NT2/D1 (cell line): ENCODE measurements around the gene GUCY1A2.

Source experiments
- DNase-seq: peaks from one replicate; pipeline ENCODE4 v3.0.0-alpha.2; 2011; ENCODE audit warnings: low read depth, low spot score
- H3K27me3 ChIP-seq: 2 replicates; pipeline ENCODE4 v1.6.0; 2011; ENCODE audit warnings: mild to moderate bottlenecking; ENCODE audit not compliant: insufficient read length, insufficient read depth
- H3K36me3 ChIP-seq: 2 replicates; pipeline ENCODE4 v1.6.1; 2011; ENCODE audit warnings: mild to moderate bottlenecking, low read length, mixed read lengths; ENCODE audit not compliant: insufficient read depth, insufficient read length
- H3K4me1 ChIP-seq: 2 replicates; pipeline ENCODE4 v1.5.1; 2011; ENCODE audit not compliant: insufficient read depth, insufficient read length
- H3K4me3 ChIP-seq: 2 replicates; pipeline ENCODE4 v1.5.1; 2011; ENCODE audit warnings: low read depth; ENCODE audit not compliant: insufficient read length
- H3K9ac ChIP-seq: 2 replicates; pipeline ENCODE4 v1.6.0; 2011; ENCODE audit warnings: low read depth; ENCODE audit not compliant: insufficient read length
- H3K9me3 ChIP-seq: 2 replicates; pipeline ENCODE4 v1.5.1; 2011; ENCODE audit warnings: mild to moderate bottlenecking, low read length; ENCODE audit not compliant: insufficient read depth
- SUZ12 ChIP-seq: IDR thresholded peaks from 2 replicates; pipeline ENCODE4 v1.6.1; 2011; ENCODE audit not compliant: insufficient read length, insufficient read depth; ENCODE audit errors: extremely low read depth
- YY1 ChIP-seq: IDR thresholded peaks from 2 replicates; pipeline ENCODE4 v1.6.1; 2011; ENCODE audit not compliant: insufficient read length, insufficient read depth
- ZNF274 ChIP-seq: IDR thresholded peaks from 2 replicates; pipeline ENCODE4 v1.6.1; 2011; ENCODE audit warnings: mild to moderate bottlenecking, low read depth, low read length

GUCY1A2 gene

DNA sequence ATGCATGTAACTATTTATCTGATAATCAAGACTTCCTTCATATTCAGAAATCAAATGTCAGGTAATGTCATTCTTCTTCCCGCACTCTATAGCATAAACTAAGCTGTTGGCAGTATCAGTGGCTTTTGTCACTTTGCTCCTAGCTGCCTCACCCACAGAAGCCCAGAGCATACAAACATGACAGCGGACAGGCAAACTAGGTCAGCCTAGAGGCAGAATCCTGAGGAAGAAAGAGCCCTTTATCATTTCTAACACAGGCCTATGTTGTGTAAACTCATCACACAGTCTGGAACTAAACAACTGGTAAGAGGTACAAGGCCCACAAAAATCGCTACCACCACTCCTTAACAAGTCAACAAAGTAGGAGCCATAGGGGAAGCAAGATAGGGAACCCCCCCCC, 21.0 kb downstream of the GUCY1A2 start:
- H3K36me3 ChIP-seq: no peaks in the 10 kb centered on the region
- H3K9me3 ChIP-seq: no peaks in the 10 kb centered on the region
- no peak overlapping the region for H3K9ac ChIP-seq
- no peaks in the 10 kb centered on the region for H3K27me3 ChIP-seq
- DNase-seq: no peak
- TF ChIP-seq ZNF274: no peak
- no peak for TF ChIP-seq SUZ12
- no peak for TF ChIP-seq YY1
- no peak overlapping the region for H3K4me3 ChIP-seq
- H3K4me1 ChIP-seq: no peaks in the 10 kb centered on the region

DNA sequence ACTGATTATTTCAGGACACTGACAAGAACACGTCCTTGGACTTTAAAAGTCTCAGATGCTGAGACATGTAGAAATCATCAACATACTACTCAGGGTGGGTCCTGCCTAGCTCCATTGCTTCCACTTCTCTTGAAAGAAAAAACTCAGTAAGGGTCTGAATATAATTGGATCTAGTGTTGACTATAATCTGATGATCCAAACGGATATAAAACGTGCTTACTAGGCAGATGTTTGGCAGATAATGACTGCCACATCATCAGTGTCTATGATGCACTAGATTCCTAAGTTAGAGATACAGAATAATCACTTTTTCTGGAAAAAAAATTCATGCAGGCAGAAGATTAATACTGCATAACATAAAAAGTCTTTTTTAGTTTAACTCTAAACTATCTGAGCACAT, 21.6 kb downstream of the GUCY1A2 start:
- TF ChIP-seq ZNF274 (no peak), SUZ12 (no peak), YY1 (no peak)
- no peak overlapping the region for H3K9ac ChIP-seq
- no peaks in the 10 kb centered on the region for H3K4me1 ChIP-seq
- H3K27me3 ChIP-seq: no peaks in the 10 kb centered on the region
- no peak for DNase-seq
- H3K36me3 ChIP-seq: no peaks in the 10 kb centered on the region
- H3K4me3 ChIP-seq: no peak overlapping the region
- H3K9me3 ChIP-seq: no peaks in the 10 kb centered on the region

DNA sequence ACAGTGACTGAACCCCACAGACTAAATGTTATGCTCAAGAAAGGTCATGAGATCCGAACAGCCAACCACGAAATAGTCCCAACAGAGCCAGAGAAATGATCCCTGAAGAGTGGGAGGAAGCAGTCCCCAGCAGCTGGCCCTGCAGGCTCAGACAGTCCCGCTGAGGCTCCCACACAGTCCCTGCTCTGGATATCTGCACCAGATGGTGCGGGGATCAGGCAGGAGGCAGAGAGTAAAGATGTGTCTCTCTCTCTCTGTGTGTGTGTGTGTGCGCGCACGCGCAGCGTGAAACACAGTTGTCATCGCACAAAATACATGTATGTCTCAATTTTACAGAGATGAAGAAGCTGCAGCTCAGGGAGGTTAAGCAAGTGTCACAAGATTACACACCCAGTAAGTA, 27.9 kb downstream of the GUCY1A2 start:
- Histone ChIP-seq H3K36me3 (no peaks in the 10 kb centered on the region), H3K4me3 (no peak overlapping the region), H3K9me3 (no peaks in the 10 kb centered on the region), H3K4me1 (no peaks in the 10 kb centered on the region), H3K27me3 (no peaks in the 10 kb centered on the region), H3K9ac (no peak overlapping the region)
- no peak for DNase-seq
- no peak for TF ChIP-seq YY1
- TF ChIP-seq ZNF274: no peak
- no peak for TF ChIP-seq SUZ12

DNA sequence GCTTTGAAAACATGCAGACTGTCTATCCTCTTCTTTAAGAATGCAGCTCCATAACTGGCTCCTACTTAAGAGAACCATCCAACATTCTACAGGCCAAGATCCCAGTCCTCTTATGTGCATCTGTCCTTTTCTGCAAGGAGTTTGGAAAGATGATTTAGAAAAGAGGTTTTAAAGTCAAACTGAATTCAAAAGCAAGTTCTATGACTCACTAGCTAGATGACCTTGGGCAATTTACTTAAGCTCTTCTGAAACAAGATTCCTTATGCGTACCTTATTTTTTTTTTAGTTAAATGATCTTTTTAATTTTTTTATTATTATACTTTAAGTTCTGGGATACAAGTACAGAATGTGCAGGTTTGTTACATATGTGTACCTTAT, 29.2 kb downstream of the GUCY1A2 start:
- H3K9me3 ChIP-seq: no peaks in the 10 kb centered on the region
- H3K4me1 ChIP-seq: no peaks in the 10 kb centered on the region

DNA sequence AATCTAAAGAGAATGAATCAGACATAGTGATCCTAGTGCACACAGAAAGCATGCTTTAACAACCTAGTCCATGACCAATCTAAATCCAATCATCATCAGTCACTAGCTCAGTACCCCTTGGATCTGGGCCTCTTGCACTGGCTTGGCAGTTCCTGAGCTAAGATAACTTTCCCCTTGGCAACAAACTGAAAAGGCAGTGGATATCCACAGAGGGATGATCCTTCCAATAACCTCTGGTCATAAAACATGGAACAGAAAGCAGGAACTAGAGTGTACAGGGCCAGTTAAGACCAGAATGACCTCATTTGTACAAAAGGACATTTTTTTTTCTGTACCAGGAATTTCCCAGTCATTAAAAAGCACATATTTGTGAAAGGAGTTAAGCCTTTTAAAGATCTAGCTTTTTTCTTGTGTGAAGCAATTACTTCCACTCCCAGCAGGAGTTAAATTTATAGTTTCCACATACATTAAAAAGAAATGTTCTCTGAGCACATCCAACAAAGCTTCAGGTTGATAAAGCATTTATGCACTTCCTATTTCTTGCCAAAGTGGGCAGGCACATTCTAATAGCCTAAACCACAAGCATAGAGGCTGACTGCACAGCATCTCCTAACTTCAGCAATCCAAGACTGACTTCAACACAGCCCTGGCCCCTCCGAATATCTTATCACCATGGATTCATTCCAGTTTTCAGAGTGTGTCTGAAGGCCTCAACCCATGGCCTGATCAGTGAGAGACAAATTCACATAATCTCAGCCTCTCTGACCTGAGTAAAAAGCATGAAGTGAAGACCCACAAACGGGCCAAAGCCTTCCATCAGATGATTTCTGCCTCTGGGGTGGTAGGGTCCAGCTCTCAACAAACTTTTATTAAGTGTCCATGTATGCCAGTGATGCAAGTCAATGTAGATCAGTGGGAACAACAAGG, 29.9 kb downstream of the GUCY1A2 start:
- no peak overlapping the region for H3K9ac ChIP-seq
- TF ChIP-seq SUZ12 (no peak), YY1 (no peak), ZNF274 (no peak)

More for the DNA sequence above, 29.2 kb downstream of the GUCY1A2 start:
- H3K36me3 ChIP-seq: no peaks in the 10 kb centered on the region
- H3K4me3 ChIP-seq: no peak overlapping the region
- H3K9ac ChIP-seq: no peak overlapping the region
- TF ChIP-seq ZNF274 (no peak), SUZ12 (no peak), YY1 (no peak)
- H3K27me3 ChIP-seq: no peaks in the 10 kb centered on the region
- no peak for DNase-seq

DNA sequence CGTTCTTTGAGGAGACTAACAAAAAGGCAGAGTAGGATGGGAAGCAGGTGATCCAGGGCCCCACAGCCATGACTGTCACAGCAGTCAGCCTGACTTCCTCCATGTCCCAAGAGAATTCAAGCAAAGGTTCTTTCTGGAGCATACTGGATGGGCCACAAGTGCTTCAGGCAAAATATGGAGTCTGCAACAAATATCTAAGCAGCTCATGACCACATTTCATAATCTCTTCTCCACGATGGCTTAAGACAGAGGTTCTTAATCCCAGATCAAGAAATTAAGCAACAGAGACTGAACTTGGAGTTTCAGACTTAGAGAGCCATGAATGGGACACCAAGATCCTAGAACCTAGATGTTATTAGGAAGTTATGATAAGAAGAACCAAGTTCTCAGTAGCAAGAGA, 31.6 kb downstream of the GUCY1A2 start:
- H3K9me3 ChIP-seq: no peaks in the 10 kb centered on the region
- no peak overlapping the region for H3K4me3 ChIP-seq
- no peak for TF ChIP-seq ZNF274
- TF ChIP-seq SUZ12: no peak
- no peak for TF ChIP-seq YY1
- H3K27me3 ChIP-seq: no peaks in the 10 kb centered on the region
- no peak overlapping the region for H3K9ac ChIP-seq
- no peak for DNase-seq
- H3K36me3 ChIP-seq: no peaks in the 10 kb centered on the region
- no peaks in the 10 kb centered on the region for H3K4me1 ChIP-seq

More for the DNA sequence above, 29.9 kb downstream of the GUCY1A2 start:
- Histone ChIP-seq H3K4me1 (no peaks in the 10 kb centered on the region), H3K4me3 (no peak overlapping the region), H3K9me3 (no peaks in the 10 kb centered on the region), H3K27me3 (no peaks in the 10 kb centered on the region), H3K36me3 (no peaks in the 10 kb centered on the region)
- no peak for DNase-seq

DNA sequence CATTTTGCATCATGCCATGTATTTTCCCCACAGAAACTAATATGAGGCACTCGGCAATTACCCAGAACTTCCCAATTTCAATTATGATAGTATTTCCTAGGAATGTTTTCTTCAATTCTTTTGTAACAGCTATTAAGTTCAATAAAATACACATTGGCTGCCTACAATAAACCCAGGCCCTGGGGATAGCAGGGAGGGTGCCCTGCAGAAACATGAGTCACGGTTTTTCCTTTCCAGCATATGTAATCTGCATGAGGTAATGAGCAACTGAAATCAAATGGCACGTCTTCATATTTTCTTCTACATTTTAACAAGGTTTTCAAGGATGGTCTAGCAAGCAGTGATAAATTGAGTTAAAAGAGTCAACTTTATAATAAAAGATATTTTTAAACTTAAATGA, 32.0 kb downstream of the GUCY1A2 start:
- H3K4me3 ChIP-seq: no peak overlapping the region
- no peaks in the 10 kb centered on the region for H3K9me3 ChIP-seq
- H3K9ac ChIP-seq: no peak overlapping the region
- no peaks in the 10 kb centered on the region for H3K36me3 ChIP-seq
- no peaks in the 10 kb centered on the region for H3K27me3 ChIP-seq
- TF ChIP-seq YY1: no peak
- TF ChIP-seq ZNF274: no peak
- TF ChIP-seq SUZ12: no peak
- no peaks in the 10 kb centered on the region for H3K4me1 ChIP-seq
- DNase-seq: no peak
